K562 (cell line): ENCODE data around the gene PTPN14. TPM values are rescaled to one million over a fixed set of nuclear protein-coding genes. Genes with fewer than 3 reads are reported as not detected.

ENCODE experiments used
- ATAC-seq: fragments of 200-7000 bp; cut with Tn5 transposase; 3 replicates; pipeline ENCODE4 v1.9.1; 2020; ENCODE audit warnings: moderate library complexity
- BruUV-seq: library from RNA; stranded (reverse); fragments of 400-500 nt; replicated peaks from 2 replicates; lab custom pipeline; 2021; lab: Mats Ljungman, UMichigan
- CTCF ChIA-PET: fragments of 300-600 bp; formaldehyde crosslinking; extraction: SDS; loops from one replicate; lab custom pipeline; 2021; ENCODE audit warnings: low intra/inter-chr PET ratio; lab: Yijun Ruan, JAX
- POLR2A ChIA-PET: fragments of 300-600, 350-650 bp; sonication (Branson Sonifier 250); formaldehyde crosslinking; extraction: SDS; loops from one replicate; lab custom pipeline; 2021; ENCODE audit warnings: antibody characterized with exemption, inconsistent platforms; lab: Yijun Ruan, JAX
- DNase-seq, 4 experiments: peaks; one replicate each; pipeline versions ENCODE4 v3.0.0 to v3.0.0-alpha.2; 2011 to 2018; ENCODE audit warnings: low spot score in 3 of 4, mixed read lengths in 3 of 4; ENCODE audit errors: extremely low read depth in 1 of 4
- FAIRE-seq: peaks from 2 replicates; lab custom pipeline; 2011; peaks lifted over from hg19 to GRCh38; lab: Jason Lieb, UNC
- H2AFZ ChIP-seq: 2 replicates; pipeline ENCODE4 v1.6.0; 2011; ENCODE audit warnings: low read depth, low read length, control low read depth, inconsistent platforms
- H3K27ac ChIP-seq: fragments of 200-600 bp; 3 replicates; pipeline ENCODE4 v1.8.0; 2011; ENCODE audit warnings: low read depth, mild to moderate bottlenecking, control low read depth, inconsistent platforms, low read length, moderate library complexity, mixed read lengths; ENCODE audit errors: extremely low read depth
- H3K27me3 ChIP-seq, 2 experiments: fragments of 300-600 bp in 1 of 2; 2 replicates in 1 of 2; 3 replicates in 1 of 2; pipeline versions ENCODE4 v1.6.0 to v1.8.0; 2011; ENCODE audit warnings: inconsistent platforms in 2 of 2, low read length in 2 of 2, mild to moderate bottlenecking in 1 of 2, mixed read lengths in 1 of 2, moderate library complexity in 1 of 2; ENCODE audit not compliant: control insufficient read depth in 2 of 2, insufficient read depth in 2 of 2
- H3K36me3 ChIP-seq: fragments of 300-600 bp; 3 replicates; pipeline ENCODE4 v1.8.0; 2011; ENCODE audit warnings: mild to moderate bottlenecking, low read length, inconsistent platforms; ENCODE audit not compliant: control insufficient read depth, insufficient read depth
- H3K4me1 ChIP-seq, 2 experiments: fragments of 200-600 bp in 1 of 2; replicated peaks in 1 of 2; 2 replicates in 1 of 2; 3 replicates in 1 of 2; pipeline versions ENCODE4 v1.5.1 to v1.8.0; 2011; ENCODE audit warnings: inconsistent platforms in 2 of 2, low read length in 2 of 2, mild to moderate bottlenecking in 1 of 2, mixed read lengths in 1 of 2, moderate library complexity in 1 of 2; ENCODE audit not compliant: control insufficient read depth in 2 of 2, insufficient read depth in 2 of 2
- H3K4me2 ChIP-seq: 2 replicates; pipeline ENCODE4 v1.6.1; 2011; ENCODE audit warnings: low read length, control low read depth, inconsistent platforms, mixed read lengths; ENCODE audit not compliant: insufficient read depth
- H3K4me3 ChIP-seq: fragments of 200-600 bp; sonication (generic), shearing (Covaris generic); 2 replicates; pipeline ENCODE4 v1.5.1; 2016; ENCODE audit warnings: control low read depth, inconsistent platforms
- H3K79me2 ChIP-seq: fragments of 200-600 bp; 3 replicates; pipeline ENCODE4 v1.8.0; 2011; ENCODE audit warnings: low read length, inconsistent platforms; ENCODE audit not compliant: control insufficient read depth, insufficient read depth
- H3K9ac ChIP-seq, 2 experiments: 2 replicates each; pipeline versions ENCODE4 v1.6.0 to v1.6.1; 2011; ENCODE audit warnings: low read depth in 2 of 2, low read length in 2 of 2, control low read depth in 1 of 2, inconsistent platforms in 1 of 2, mild to moderate bottlenecking in 1 of 2, mixed read lengths in 1 of 2; ENCODE audit not compliant: insufficient read depth in 1 of 2
- H3K9me1 ChIP-seq: one replicate; pipeline ENCODE4 v1.6.0; 2011; ENCODE audit warnings: inconsistent platforms, mild to moderate bottlenecking, low read length, moderate library complexity; ENCODE audit not compliant: control insufficient read depth, insufficient read depth
- H3K9me3 ChIP-seq: replicated peaks from 2 replicates; pipeline ENCODE4 v1.5.1; 2011; ENCODE audit warnings: low read depth, low read length, inconsistent platforms; ENCODE audit not compliant: control insufficient read depth, insufficient read depth
- H4K20me1 ChIP-seq: replicated peaks from 2 replicates; pipeline ENCODE4 v1.6.1; 2011; ENCODE audit warnings: low read length, inconsistent platforms, mixed read lengths; ENCODE audit not compliant: control insufficient read depth, insufficient read depth
- BDP1 ChIP-seq: IDR thresholded peaks from 3 replicates; pipeline ENCODE4 v1.6.1; 2011; ENCODE audit not compliant: insufficient read length, insufficient read depth
- CXXC5 ChIP-seq: fragments of 250-450 bp; sonication (Bioruptor Pico); IDR thresholded peaks from 2 replicates; pipeline ENCODE4 v1.8.0; 2022; ENCODE audit warnings: inconsistent platforms, mild to moderate bottlenecking, moderate library complexity
- DMBX1 ChIP-seq: fragments of 250-450 bp; sonication (Bioruptor Pico); IDR thresholded peaks from 2 replicates; pipeline ENCODE4 v1.8.0; 2022; ENCODE audit warnings: inconsistent platforms, mild to moderate bottlenecking, moderate library complexity, borderline replicate concordance
- GABPB2 ChIP-seq: fragments of 250-450 bp; sonication (Bioruptor Pico); conservative IDR thresholded peaks from 2 replicates; pipeline ENCODE4 v1.5.1; 2021; ENCODE audit warnings: mild to moderate bottlenecking
- XRCC5 ChIP-seq: fragments of 200-400 bp; formaldehyde crosslinking; IDR thresholded peaks from 2 replicates; pipeline ENCODE4 v1.6.1; 2017; ENCODE audit warnings: low read depth, mild to moderate bottlenecking, low read length
- ZBTB7A ChIP-seq: IDR thresholded peaks from 2 replicates; pipeline ENCODE4 v1.6.1; 2011; ENCODE audit warnings: low read depth, mild to moderate bottlenecking, low read length, moderate library complexity, borderline replicate concordance; ENCODE audit not compliant: control insufficient read depth
- ZKSCAN1 ChIP-seq: fragments of 150-350 bp; IDR thresholded peaks from 2 replicates; pipeline ENCODE4 v1.6.1; 2016; ENCODE audit warnings: low read depth, low read length
- ZNF318 ChIP-seq, 2 experiments: fragments of 450-650 bp; IDR thresholded peaks; 2 replicates each; pipeline ENCODE4 v1.6.1; 2016; ENCODE audit warnings: mild to moderate bottlenecking in 2 of 2, borderline replicate concordance in 1 of 2, low read depth in 1 of 2, moderate library complexity in 1 of 2
- WGBS: fragments of 100-300 bp; shearing (Covaris generic); methylation state at CpG from one replicate; pipeline ENCODE4 v1.1.6; 2016; ENCODE audit warnings: low coverage, mixed read lengths; ENCODE audit not compliant: insufficient coverage; ENCODE audit errors: missing lambda C conversion rate; 5-methylcytosine and 5-hydroxymethylcytosine counted together
- in situ Hi-C: fragments of 300-500 bp; cut with MboI; formaldehyde crosslinking; loops from 4 replicates; pipeline ENCODE4 v1.15.0; 2018; ENCODE audit warnings: inconsistent platforms, mixed read lengths
- intact Hi-C: fragments of 100-400 bp; cut with micrococcal nuclease; formaldehyde crosslinking; loops from 2 replicates; pipeline ENCODE4 v1.14.2; 2022
- polyA plus RNA-seq, 8 experiments: library from polyadenylated mRNA; depleted of rRNA in 4 of 8; stranded (reverse) in 5 of 8; unstranded in 3 of 8; fragments of >200 nt; fragmentation: Nextera tagmentation in 2 of 8; fragmentation: Illumina TruSeq in 1 of 8; extraction: Ambion mirVana in 2 of 8; extraction: Trizol in 1 of 8; gene quantifications; 2 replicates each; pipeline versions ENCODE4 v1.2.1 to v1.2.3, GENCODE V29; 2011 to 2014; ENCODE audit warnings: inconsistent platforms in 1 of 8, missing spikeins in 1 of 8
- total RNA-seq, 7 experiments: library from RNA; depleted of rRNA in 6 of 7; stranded (reverse); fragments of >200 nt in 6 of 7; fragmentation: Illumina TruSeq in 2 of 7; extraction: Trizol in 2 of 7; gene quantifications; 2 replicates each; pipeline versions ENCODE4 v1.2.1 to v1.2.3, GENCODE V29; 2011 to 2021; ENCODE audit warnings: low replicate concordance in 1 of 7
- TF ChIP-seq, protein P1 (sequence below): fragments of 200-800 bp; sonication (Bioruptor generic); IDR thresholded peaks from 2 replicates; pipeline ENCODE4 v1.6.1; 2017; ENCODE audit warnings: missing genetic modification characterization, missing compliant biosample characterization
- TF ChIP-seq, protein P2 (sequence below): fragments of 250-450 bp; sonication (Bioruptor Pico); IDR thresholded peaks from 2 replicates; pipeline ENCODE4 v1.4.0; 2020

Gene PTPN14
- total and polyA plus RNA-seq, 9 of the 15 experiments (the other 6 are each of a cell fraction or from before 2014, with no cell fraction given): 0.01 to 0.29 (median 0.04) TPM; not detected in 6

DNA sequence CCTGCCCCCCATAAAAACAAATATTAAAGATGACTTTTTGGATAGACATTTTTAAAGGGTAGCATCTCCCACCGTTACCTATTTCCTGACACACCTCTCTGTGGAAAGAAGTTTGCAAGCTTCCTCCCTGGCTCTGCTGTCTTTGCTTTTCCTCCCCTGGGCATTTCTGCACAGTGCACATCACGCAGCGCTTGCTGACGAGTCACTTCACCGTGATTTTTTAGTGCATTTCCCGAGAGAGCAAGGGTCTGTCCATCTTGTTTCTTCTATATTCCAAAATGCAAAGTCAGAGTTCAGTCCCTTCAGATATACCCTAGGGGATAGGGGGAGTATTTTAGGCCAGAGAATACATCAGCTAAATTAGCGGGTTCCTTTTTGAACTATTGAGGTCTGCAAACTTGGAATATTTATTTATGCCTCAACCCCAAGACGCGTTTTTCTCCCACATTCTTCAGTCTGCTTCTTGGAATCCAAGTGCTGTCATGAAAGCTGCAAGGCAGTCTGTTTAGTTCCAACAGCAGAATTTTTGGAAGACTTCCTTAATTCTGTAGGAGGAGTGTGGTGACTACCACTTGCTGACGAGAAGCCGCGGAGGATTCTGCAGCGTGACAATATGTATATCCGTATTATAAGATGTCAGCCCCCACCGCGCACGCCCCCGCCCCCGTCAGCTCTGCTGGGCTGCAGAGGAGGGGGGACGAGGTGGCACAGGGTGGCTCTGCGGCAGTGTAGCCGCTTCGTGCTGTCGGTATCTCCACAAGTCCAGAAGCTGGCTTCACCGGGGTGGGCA, 248.1 kb downstream of the PTPN14 start:
- Histone ChIP-seq H3K36me3 (0 out of 3 replicates have a peak, but pooled peaks cover 2% of the 10 kb centered on the region), H3K9ac (no peak overlapping the region), H3K79me2 (no peaks in the 10 kb centered on the region), H3K27ac (no peak overlapping the region), H2AFZ (no peak overlapping the region), H3K4me1 (peaks cover 0 to 3% of the 10 kb centered on the region in 2 experiments; a peak in 1 of 5 replicates), H3K4me2 (no peak overlapping the region), H3K4me3 (no peak overlapping the region), H4K20me1 (0 out of 2 replicates have a peak, but pooled peaks cover 4% of the 10 kb centered on the region), H3K9me3 (no peaks in the 10 kb centered on the region), H3K9me1 (no peaks in the 10 kb centered on the region), H3K27me3 (no peaks in the 10 kb centered on the region)
- ATAC-seq: no peak
- BruUV-seq: no TSS peak
- in situ Hi-C loops: no loop called here
- ChIA-PET CTCF (no interaction called here), POLR2A (interaction anchor here (0.9 kb wide), 2 partner anchors 10 kb away, joined by 3 to 4 read pairs; no protein-coding TSS in a partner anchor)
- no peak for DNase-seq
- intact Hi-C loops: no loop called here
- WGBS: 77% methylated on average over 25 of the region's 25 CpGs
- no peak for FAIRE-seq
- TF ChIP-seq, protein P1, sequence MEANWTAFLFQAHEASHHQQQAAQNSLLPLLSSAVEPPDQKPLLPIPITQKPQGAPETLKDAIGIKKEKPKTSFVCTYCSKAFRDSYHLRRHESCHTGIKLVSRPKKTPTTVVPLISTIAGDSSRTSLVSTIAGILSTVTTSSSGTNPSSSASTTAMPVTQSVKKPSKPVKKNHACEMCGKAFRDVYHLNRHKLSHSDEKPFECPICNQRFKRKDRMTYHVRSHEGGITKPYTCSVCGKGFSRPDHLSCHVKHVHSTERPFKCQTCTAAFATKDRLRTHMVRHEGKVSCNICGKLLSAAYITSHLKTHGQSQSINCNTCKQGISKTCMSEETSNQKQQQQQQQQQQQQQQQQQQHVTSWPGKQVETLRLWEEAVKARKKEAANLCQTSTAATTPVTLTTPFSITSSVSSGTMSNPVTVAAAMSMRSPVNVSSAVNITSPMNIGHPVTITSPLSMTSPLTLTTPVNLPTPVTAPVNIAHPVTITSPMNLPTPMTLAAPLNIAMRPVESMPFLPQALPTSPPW (CRISPR knock-in tag): no peak
- TF ChIP-seq, protein P2, sequence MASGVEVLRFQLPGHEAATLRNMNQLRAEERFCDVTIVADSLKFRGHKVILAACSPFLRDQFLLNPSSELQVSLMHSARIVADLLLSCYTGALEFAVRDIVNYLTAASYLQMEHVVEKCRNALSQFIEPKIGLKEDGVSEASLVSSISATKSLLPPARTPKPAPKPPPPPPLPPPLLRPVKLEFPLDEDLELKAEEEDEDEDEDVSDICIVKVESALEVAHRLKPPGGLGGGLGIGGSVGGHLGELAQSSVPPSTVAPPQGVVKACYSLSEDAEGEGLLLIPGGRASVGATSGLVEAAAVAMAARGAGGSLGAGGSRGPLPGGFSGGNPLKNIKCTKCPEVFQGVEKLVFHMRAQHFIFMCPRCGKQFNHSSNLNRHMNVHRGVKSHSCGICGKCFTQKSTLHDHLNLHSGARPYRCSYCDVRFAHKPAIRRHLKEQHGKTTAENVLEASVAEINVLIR (CRISPR knock-in tag): no peak
- no peak for TF ChIP-seq ZBTB7A
- no peak for TF ChIP-seq DMBX1 (CRISPR knock-in tag)
- no peak for TF ChIP-seq XRCC5
- TF ChIP-seq ZKSCAN1: no peak
- TF ChIP-seq ZNF318 (IDR thresholded peaks at IDR 0.05; ENCODE audit: borderline replicate concordance in 1 of 2, low read depth in 1 of 2): no peak
- TF ChIP-seq BDP1: no peak
- TF ChIP-seq CXXC5 (CRISPR knock-in tag): no peak
- no peak for TF ChIP-seq GABPB2 (CRISPR knock-in tag)
